Tibial nerve (tissue), 4 donors: ENCODE data around the gene ANO7. TPM values are rescaled to one million over a fixed set of nuclear protein-coding genes. Genes with fewer than 3 reads are reported as not detected.

Experiments used
- DNase-seq, 2 donors: peaks; one replicate each; pipeline ENCODE4 v3.0.0-alpha.2; 2019; ENCODE audit warnings: low spot score in 2 of 2
- H3K27ac ChIP-seq, 4 donors: fragments of 200-600 bp; sonication (generic) in 3 of 4; one replicate each; pipeline ENCODE4 v1.5.1; 2017 to 2019; ENCODE audit warnings: mild to moderate bottlenecking in 1 of 4
- H3K27me3 ChIP-seq, 2 donors: fragments of 200-600 bp; sonication (generic) in 1 of 2; one replicate each; pipeline versions ENCODE4 v1.5.1 to v1.6.0; 2017 to 2019
- H3K36me3 ChIP-seq, 3 donors: fragments of 200-600 bp; sonication (generic); one replicate each; pipeline ENCODE4 v1.5.1; 2018 to 2019
- H3K4me1 ChIP-seq, 4 donors: fragments of 200-600 bp; sonication (generic) in 3 of 4; one replicate each; pipeline ENCODE4 v1.5.1; 2017 to 2019
- H3K4me3 ChIP-seq, 4 donors: fragments of 200-600 bp; sonication (generic) in 3 of 4; one replicate each; pipeline ENCODE4 v1.5.1; 2017 to 2019; ENCODE audit warnings: mild to moderate bottlenecking in 1 of 4, moderate library complexity in 1 of 4
- H3K9me3 ChIP-seq, 4 donors: fragments of 200-600 bp; sonication (generic) in 3 of 4; one replicate each; pipeline ENCODE4 v1.5.1; 2017 to 2019
- EP300 ChIP-seq, 2 donors: sonication (generic); formaldehyde crosslinking; IDR thresholded peaks; one replicate each; pipeline ENCODE4 v1.6.1; 2017; ENCODE audit warnings: antibody characterized with exemption in 2 of 2, mild to moderate bottlenecking in 1 of 2
- POLR2A ChIP-seq, 2 donors: fragments of 450-650 bp; IDR thresholded peaks; one replicate each; pipeline ENCODE4 v1.6.1; 2017; ENCODE audit warnings: antibody characterized with exemption in 2 of 2, mild to moderate bottlenecking in 2 of 2, moderate library complexity in 2 of 2
- WGBS, 2 donors: methylation state at CpG; one replicate each; pipeline ENCODE4 v1.1.5; 2018; 5-methylcytosine and 5-hydroxymethylcytosine counted together
- total RNA-seq, 4 donors: library from RNA; depleted of rRNA; stranded (reverse); fragments of >200 nt; gene quantifications; one replicate each; pipeline ENCODE4 v1.1.0, GENCODE V29; 2016
- TF ChIP-seq, protein P1 (sequence below), 5 experiments: fragments of 200-600 bp in 3 of 5; fragments of 450-650 bp in 2 of 5; sonication (generic) in 3 of 5; IDR thresholded peaks; one replicate each; pipeline ENCODE4 v1.5.1; 2016 to 2019; ENCODE audit warnings: antibody characterized with exemption in 5 of 5, mild to moderate bottlenecking in 3 of 5, moderate library complexity in 2 of 5

Gene ANO7
- total RNA-seq, 4 donors from 2014 or later, result 0.42 to 1.2 (median 0.51) TPM

DNA sequence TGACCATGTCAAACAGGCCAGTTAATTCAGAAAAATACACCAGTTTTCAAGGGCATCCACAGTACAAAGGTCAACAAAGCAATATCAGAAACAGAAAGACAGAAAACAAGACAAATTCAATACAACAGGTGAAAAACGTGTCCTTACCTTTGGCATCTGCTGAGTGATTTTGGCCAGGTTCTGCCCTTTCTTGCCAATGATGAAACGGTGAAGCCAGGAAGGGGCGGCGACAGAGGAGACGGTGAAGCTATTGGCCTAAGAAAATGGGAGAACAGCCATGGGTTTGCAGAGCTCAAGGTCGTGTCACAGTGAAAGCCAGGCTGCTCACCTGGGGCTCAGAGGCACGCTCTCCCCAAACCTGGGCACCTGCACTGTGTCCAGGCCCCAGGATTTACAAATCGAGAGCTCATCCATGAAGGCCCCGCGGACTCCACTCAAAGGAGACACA is 66.5 kb downstream of the ANO7 start:
- Histone ChIP-seq H3K36me3 (peaks cover 3 to 95% (median 47%) of the 10 kb centered on the region in 3 donors), H3K9me3 (no peaks in the 10 kb centered on the region), H3K4me3 (no peak overlapping the region), H3K27ac (no peak overlapping the region), H3K4me1 (no peaks in the 10 kb centered on the region), H3K27me3 (no peaks in the 10 kb centered on the region)
- 88 to 94% methylated on average over 10 of the region's 10 CpGs for WGBS, 2 donors
- TF ChIP-seq EP300 (IDR thresholded peaks at IDR 0.05) (no peak), POLR2A (IDR thresholded peaks at IDR 0.05) (no peak)
- TF ChIP-seq, protein P1, sequence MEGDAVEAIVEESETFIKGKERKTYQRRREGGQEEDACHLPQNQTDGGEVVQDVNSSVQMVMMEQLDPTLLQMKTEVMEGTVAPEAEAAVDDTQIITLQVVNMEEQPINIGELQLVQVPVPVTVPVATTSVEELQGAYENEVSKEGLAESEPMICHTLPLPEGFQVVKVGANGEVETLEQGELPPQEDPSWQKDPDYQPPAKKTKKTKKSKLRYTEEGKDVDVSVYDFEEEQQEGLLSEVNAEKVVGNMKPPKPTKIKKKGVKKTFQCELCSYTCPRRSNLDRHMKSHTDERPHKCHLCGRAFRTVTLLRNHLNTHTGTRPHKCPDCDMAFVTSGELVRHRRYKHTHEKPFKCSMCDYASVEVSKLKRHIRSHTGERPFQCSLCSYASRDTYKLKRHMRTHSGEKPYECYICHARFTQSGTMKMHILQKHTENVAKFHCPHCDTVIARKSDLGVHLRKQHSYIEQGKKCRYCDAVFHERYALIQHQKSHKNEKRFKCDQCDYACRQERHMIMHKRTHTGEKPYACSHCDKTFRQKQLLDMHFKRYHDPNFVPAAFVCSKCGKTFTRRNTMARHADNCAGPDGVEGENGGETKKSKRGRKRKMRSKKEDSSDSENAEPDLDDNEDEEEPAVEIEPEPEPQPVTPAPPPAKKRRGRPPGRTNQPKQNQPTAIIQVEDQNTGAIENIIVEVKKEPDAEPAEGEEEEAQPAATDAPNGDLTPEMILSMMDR (IDR thresholded peaks at IDR 0.05), result no peak
- no peak for DNase-seq

DNA sequence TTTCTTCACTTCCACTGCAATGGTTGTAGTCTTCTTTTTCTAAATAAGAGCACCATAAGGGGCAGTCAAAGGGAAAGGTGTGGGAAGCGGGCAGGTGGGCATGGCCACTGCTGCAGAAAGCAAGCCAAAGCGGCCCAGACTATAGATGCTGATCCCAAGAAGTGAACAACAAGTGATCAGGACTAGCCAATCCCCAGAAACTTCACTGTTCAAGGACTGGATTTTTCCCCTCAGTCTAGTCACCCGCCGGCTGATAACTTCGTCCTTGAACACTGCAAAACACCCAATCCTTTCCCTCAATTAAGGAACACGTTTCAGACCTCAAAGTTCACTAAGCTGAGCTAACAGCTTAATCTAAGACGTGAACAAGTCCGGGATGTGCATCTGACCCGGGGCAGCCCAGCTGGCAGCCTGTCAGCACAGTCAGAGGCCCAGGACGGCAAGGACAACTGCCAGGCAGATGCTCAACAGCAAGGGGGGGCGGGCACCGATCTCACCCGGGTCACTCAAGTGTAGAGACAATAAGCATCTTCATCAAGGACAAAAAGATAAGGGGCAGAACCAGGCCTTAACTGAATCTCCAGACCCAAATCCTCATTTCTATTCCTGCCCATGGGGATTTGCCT is 67.2 kb downstream of the ANO7 start:
- H3K36me3 ChIP-seq, result peaks cover 3 to 95% (median 45%) of the 10 kb centered on the region in 3 donors
- DNase-seq, result no peak
- 89% methylated on average over 13 of the region's 13 CpGs for WGBS, 2 donors
- no peaks in the 10 kb centered on the region for H3K9me3 ChIP-seq
- no peak overlapping the region for H3K27ac ChIP-seq
- H3K27me3 ChIP-seq, result no peaks in the 10 kb centered on the region
- no peak overlapping the region for H3K4me3 ChIP-seq
- H3K4me1 ChIP-seq, result no peaks in the 10 kb centered on the region
- TF ChIP-seq POLR2A (IDR thresholded peaks at IDR 0.05) (no peak), EP300 (IDR thresholded peaks at IDR 0.05) (no peak)
- TF ChIP-seq, protein P1 (IDR thresholded peaks at IDR 0.05), result no peak

DNA sequence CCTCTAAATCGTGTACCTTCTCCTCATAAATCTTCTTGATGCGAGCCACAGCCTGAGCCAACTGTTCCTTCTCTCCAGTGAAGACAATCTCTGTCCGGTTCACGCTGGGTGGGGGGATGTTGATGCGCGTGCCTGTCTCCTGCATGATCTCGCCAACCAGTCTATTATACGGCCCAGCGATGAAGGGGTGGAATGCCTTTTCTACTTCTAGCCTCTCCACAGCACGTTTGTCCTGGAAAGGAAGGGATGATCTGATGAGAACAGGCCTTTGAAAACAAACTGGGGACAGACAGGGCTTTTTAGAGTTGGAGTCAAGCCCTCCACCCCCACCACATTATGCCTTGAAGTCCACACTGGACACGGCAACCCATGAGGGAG is 67.7 kb downstream of the ANO7 start:
- no peak for DNase-seq
- H3K9me3 ChIP-seq, result no peaks in the 10 kb centered on the region
- no peak overlapping the region for H3K4me3 ChIP-seq
- no peaks in the 10 kb centered on the region for H3K4me1 ChIP-seq
- peaks cover 3 to 95% (median 42%) of the 10 kb centered on the region in 3 donors for H3K36me3 ChIP-seq
- H3K27ac ChIP-seq, result no peak overlapping the region
- 81 to 83% methylated on average over 11 of the region's 11 CpGs for WGBS, 2 donors
- H3K27me3 ChIP-seq, result no peaks in the 10 kb centered on the region
- TF ChIP-seq, protein P1 (IDR thresholded peaks at IDR 0.05), result no peak
- TF ChIP-seq POLR2A (IDR thresholded peaks at IDR 0.05), result no peak
- TF ChIP-seq EP300 (IDR thresholded peaks at IDR 0.05), result no peak

DNA sequence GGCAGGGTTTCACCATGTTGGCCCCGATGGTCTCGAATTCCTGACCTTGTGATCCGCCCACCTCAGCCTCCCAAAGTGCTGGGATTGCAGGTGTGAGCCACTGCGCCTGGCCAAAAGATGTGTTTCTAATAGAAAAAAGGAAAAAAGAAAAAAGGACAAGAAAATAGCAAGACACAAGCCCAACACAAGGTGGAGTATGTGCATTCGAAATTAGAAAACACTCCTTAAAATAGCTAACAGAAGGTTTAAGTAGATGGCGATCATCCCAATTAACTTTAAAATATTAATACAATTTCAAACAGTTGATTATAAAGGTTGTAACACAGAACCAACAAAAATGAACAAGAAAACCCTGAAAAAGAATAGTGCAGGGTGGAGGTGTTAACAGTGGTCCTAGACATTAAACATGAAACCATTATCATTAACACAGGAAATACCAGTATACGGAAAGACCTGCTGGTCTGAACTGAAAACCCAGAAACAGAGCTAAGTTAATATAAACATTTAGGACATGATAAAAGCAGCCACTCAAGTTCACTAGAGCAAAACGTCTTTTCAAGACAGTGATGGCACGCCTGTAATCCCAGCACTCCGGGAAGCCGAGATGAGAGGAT is 69.0 kb downstream of the ANO7 start:
- TF ChIP-seq EP300 (IDR thresholded peaks at IDR 0.05), result no peak
- TF ChIP-seq, protein P1 (IDR thresholded peaks at IDR 0.05), result peak in 1 of 5 experiments; percentile 11
- Histone ChIP-seq H3K4me3 (no peak overlapping the region), H3K36me3 (peaks cover 7 to 95% (median 40%) of the 10 kb centered on the region in 3 donors), H3K4me1 (no peaks in the 10 kb centered on the region), H3K9me3 (no peaks in the 10 kb centered on the region), H3K27ac (no peak overlapping the region), H3K27me3 (no peaks in the 10 kb centered on the region)
- DNase-seq, result no peak
- 88 to 89% methylated on average over 11 of the region's 11 CpGs for WGBS, 2 donors

DNA sequence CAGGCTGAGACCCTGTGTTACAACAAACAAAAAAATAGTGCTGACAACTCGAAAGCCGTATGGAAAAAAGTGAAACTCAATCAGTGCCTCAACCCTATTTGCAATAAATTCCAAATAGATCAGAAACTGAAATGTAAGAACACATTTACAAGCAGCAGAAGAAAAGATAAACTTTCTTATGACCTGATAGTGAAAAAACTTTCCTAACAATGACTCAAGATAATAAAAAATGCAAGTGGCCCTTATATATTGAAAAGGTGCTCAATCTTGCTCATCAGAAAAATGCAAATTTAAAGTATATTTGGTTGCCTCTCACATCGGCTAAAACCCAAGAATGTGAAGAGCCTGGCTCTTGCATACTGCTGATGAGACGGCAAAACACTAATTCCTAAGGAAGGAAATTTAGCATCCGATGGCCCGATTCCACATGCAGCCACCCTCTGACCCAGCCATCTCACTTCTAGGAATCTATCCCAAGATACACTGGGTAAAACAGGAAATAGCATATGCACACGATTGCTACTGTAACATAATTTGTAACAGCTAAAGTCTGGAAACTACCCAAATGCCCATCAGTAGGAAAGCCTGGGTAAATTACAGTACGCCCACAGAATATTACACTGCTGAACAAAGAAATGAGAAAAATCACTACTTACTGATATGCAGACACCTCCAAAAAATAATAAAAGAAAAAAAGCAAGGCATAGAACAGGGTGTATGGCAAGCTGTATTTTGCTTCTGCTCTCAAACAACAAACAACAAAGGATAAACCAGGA is 70.2 kb downstream of the ANO7 start:
- TF ChIP-seq POLR2A (IDR thresholded peaks at IDR 0.05) (no peak), EP300 (IDR thresholded peaks at IDR 0.05) (no peak)
- TF ChIP-seq, protein P1 (IDR thresholded peaks at IDR 0.05), result no peak
- no peak overlapping the region for H3K4me3 ChIP-seq
- no peak overlapping the region for H3K27ac ChIP-seq
- H3K9me3 ChIP-seq, result no peaks in the 10 kb centered on the region
- no peaks in the 10 kb centered on the region for H3K4me1 ChIP-seq
- WGBS, 2 donors, result 63% methylated on average over 8 of the region's 8 CpGs
- DNase-seq, result no peak
- H3K36me3 ChIP-seq, result peaks cover 7 to 95% (median 37%) of the 10 kb centered on the region in 3 donors
- no peaks in the 10 kb centered on the region for H3K27me3 ChIP-seq
